Thyroid gland (tissue), 4 donors: ENCODE data around the gene CPS1.

ENCODE experiments used
- POLR2A ChIP-seq, 2 donors: fragments of 450-650 bp; IDR thresholded peaks; one replicate each; pipeline ENCODE4 v1.6.1; 2017; ENCODE audit warnings: antibody characterized with exemption in 2 of 2, mild to moderate bottlenecking in 2 of 2, moderate library complexity in 1 of 2
- TF ChIP-seq, protein P1 (sequence below), 6 experiments: fragments of 200-600 bp in 3 of 6; fragments of 450-650 bp in 3 of 6; sonication (generic) in 3 of 6; IDR thresholded peaks; one replicate each; pipeline ENCODE4 v1.5.1; 2016 to 2019; ENCODE audit warnings: antibody characterized with exemption in 6 of 6, mild to moderate bottlenecking in 2 of 6, inconsistent platforms in 1 of 6, moderate library complexity in 1 of 6

DNA sequence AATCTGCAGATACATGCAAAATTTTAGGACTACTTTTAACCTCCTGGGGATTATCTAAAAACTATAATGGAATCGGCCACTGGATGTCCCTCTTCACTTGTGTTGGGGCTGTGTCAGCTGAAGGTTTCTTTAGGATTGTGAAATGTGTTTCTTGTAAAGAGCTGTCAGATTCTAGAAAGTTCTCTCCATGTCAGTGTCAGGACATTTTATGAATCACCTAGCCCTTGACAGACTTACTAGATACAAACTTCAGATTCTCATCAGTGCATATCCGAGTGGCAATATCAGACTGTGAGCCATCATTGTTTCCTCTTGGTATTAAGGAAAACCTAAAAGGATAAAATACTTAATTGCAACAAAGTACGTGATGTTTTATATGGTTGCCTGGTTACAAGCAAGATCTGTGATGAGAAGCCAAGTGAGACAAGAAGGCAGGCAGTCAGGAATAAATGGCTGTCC lies 107.3 kb downstream of the CPS1 start:
- TF ChIP-seq, protein P1, sequence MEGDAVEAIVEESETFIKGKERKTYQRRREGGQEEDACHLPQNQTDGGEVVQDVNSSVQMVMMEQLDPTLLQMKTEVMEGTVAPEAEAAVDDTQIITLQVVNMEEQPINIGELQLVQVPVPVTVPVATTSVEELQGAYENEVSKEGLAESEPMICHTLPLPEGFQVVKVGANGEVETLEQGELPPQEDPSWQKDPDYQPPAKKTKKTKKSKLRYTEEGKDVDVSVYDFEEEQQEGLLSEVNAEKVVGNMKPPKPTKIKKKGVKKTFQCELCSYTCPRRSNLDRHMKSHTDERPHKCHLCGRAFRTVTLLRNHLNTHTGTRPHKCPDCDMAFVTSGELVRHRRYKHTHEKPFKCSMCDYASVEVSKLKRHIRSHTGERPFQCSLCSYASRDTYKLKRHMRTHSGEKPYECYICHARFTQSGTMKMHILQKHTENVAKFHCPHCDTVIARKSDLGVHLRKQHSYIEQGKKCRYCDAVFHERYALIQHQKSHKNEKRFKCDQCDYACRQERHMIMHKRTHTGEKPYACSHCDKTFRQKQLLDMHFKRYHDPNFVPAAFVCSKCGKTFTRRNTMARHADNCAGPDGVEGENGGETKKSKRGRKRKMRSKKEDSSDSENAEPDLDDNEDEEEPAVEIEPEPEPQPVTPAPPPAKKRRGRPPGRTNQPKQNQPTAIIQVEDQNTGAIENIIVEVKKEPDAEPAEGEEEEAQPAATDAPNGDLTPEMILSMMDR (IDR thresholded peaks at IDR 0.05) = no peak
- TF ChIP-seq POLR2A (IDR thresholded peaks at IDR 0.05) = no peak
